ENCODE measurements around the gene IL4R.

GRCh38 chr16:27366687-27367460 is 53.1 kb downstream of the IL4R start:
- no peak for TF ChIP-seq CTCF (IDR thresholded peaks at IDR 0.05 in 2 of 3, conservative IDR thresholded peaks at IDR 0.05 in 1 of 3; ENCODE audit: borderline replicate concordance in 1 of 3, insufficient read depth in 1 of 3, low read depth in 2 of 3, low read length in 2 of 3)
- TF ChIP-seq RAD21 (IDR thresholded peaks at IDR 0.05; ENCODE audit: low read depth) = no peak
- no peak for TF ChIP-seq POLR2AphosphoS5 (IDR thresholded peaks at IDR 0.05; ENCODE audit: low read depth, low read length)
- TF ChIP-seq EZH2 (IDR thresholded peaks at IDR 0.05) = no peak
